AG09309 (cell line): Measurements from ENCODE around the gene OR52D1.

Source experiments
- DNase-seq: peaks from one replicate; pipeline ENCODE4 v3.0.0-alpha.2; 2010; ENCODE audit warnings: low read depth
- H3K4me3 ChIP-seq: 2 replicates; pipeline ENCODE4 v1.5.1; 2011; ENCODE audit warnings: mild to moderate bottlenecking, low read depth, low read length, moderate library complexity; ENCODE audit not compliant: control insufficient read depth
- TF ChIP-seq, protein P1 (sequence below): IDR thresholded peaks from 2 replicates; pipeline ENCODE4 v1.5.1; 2011; ENCODE audit warnings: mild to moderate bottlenecking, low read depth, low read length, inconsistent platforms; ENCODE audit not compliant: insufficient read depth, control insufficient read depth; ENCODE audit errors: missing control alignments

Gene OR52D1

DNA sequence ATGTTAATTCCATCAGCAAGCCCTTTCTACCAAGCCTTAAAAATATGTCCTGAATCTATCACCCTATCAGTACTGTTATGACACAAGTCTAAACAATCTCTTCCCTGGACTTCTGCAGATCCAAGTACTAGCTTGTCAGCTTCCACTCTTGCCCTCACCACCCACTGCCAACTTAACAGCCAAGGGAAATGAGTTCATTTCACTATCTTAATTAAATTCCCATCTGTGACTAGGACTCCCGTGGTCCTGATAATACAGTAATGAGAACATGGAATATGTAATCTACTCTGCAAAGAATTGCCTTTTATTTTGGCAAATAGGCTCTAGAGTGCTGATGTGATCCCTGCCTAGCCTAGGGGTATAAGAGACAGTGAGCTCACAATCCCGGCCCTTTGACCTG is 11.2 kb downstream of the OR52D1 start:
- H3K4me3 ChIP-seq, result no peak overlapping the region
- DNase-seq, result no peak
- TF ChIP-seq, protein P1, sequence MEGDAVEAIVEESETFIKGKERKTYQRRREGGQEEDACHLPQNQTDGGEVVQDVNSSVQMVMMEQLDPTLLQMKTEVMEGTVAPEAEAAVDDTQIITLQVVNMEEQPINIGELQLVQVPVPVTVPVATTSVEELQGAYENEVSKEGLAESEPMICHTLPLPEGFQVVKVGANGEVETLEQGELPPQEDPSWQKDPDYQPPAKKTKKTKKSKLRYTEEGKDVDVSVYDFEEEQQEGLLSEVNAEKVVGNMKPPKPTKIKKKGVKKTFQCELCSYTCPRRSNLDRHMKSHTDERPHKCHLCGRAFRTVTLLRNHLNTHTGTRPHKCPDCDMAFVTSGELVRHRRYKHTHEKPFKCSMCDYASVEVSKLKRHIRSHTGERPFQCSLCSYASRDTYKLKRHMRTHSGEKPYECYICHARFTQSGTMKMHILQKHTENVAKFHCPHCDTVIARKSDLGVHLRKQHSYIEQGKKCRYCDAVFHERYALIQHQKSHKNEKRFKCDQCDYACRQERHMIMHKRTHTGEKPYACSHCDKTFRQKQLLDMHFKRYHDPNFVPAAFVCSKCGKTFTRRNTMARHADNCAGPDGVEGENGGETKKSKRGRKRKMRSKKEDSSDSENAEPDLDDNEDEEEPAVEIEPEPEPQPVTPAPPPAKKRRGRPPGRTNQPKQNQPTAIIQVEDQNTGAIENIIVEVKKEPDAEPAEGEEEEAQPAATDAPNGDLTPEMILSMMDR, result no peak

DNA sequence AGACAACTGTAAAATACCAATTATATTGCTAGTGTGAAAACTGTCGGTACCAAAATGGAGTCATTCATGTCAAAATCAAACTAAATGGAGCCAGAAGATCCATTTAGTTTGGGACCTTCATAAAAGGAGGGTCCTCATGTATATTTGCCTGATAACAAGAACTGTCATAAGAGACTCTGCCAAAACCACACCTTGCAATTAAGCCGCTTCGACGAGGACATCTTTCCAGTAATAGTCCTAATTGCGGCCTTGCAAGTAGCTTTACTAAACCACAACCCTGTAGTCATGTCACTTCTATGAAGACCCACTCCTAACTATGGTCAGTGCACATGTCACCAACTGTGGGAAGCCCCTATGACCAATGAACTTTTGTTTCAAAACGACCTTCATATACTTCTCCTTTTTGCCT is 11.9 kb downstream of the OR52D1 start:
- TF ChIP-seq, protein P1, result no peak
- DNase-seq, result no peak
- no peak overlapping the region for H3K4me3 ChIP-seq

DNA sequence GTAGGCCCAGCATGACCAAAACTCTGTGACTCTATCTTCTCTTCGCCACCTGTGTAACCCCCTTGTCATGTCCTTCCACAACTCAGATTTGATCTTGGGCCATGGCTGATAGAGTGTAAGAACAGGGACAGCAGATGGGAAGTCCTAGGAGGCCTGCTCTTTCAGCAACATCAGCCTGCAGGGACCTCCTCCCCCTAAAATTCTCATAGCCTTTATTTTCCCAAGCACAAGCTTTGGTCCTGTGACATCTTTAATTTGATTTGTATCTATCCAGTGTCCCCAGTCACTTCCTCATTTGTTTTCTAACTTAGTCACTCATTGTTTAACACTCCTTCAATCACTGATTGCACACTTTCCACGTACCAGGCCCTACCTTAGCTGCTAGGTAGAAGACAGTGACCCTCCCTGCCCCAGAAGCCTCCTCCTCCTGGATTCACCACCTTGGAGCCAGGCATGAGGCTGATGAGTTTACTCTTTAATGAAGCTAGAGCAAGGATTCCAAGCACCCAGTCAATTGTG is 16.0 kb downstream of the OR52D1 start:
- no peak for DNase-seq
- no peak overlapping the region for H3K4me3 ChIP-seq
- TF ChIP-seq, protein P1, result no peak

DNA sequence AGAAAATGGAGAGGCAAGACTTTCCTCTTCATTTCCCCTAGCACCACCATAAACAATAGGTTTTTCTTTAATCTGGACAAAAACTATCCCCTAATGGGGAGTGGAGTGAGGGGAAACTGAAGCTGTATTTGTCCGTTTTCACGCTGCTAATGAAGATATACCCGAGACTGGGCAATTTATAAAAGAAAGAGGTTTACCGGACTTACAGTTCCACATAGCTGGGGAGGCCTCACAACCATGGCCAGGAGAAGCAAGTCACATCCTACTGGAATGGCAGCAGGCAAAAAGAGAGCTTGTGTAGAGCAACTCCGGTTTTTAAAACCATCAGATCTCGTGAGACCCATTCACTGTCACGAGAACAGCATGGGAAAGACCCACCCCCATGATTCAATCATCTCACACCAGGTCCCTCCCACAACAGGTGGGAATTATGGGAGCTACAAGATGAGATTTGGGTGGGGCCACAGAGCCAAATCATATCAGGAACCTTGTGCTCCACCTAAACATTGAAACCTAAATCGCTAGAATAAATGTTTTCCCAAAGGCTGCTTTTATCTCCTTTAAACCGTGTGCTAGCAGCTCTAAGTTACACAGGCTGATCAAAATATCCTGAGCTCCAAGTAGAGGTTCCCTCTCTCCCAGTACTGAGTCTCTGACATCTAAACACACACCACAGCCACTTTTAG is 17.0 kb downstream of the OR52D1 start:
- TF ChIP-seq, protein P1, result no peak
- no peak for DNase-seq
- no peak overlapping the region for H3K4me3 ChIP-seq

DNA sequence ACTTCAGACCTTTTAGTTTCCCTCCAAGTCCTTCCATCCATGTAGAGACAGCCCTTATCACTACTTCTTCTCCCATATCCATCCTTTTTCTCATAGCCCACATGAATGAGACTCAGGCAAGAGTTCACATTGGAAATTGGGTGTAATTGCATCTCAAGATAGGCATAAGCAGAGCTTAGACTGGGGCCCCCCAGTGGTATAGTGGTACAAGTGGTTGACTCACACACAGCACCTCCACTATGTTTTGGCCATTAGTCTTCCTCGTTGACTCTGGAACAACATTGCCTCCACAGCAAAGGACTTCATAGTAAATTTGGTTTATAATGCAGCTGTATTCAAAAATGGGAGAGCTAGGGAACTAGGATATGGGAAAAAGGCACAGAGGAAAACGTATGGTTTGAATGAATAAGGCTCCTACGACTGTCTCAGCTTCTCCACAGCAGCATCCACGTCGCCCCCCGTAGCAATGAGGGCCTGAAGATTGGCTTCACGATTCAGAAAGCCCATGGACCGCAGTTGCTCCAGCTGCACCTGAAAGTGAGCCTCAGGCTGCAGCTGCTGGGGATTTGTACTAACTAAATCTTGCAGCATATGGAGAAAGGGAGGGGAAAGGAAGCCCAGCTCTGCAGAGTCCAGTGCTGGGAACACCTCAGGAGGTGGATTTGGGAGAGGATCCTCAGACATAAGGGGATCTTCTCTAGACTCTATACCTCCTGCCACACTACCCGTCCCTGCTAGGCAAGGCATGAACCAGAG is 18.9 kb downstream of the OR52D1 start:
- TF ChIP-seq, protein P1, result no peak
- DNase-seq, result no peak
- H3K4me3 ChIP-seq, result no peak overlapping the region

DNA sequence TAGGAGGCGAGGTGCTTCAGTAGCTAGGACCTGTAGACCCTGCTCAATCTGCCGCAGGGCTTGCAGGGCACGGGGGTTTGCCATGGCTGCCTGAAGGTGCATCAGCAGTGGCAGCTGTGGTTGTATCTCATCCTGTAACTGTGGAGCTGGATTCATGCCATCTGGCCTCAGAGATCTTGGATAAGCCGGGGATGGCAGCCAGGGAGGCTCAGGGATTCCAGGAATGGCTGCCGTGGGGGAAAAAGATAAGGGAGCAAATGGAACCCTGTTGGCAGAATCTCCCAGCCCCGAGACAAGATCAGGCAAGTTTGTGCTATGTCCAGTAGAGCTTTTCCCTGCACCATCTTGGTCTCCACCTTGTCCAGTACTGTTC is 19.4 kb downstream of the OR52D1 start:
- no peak overlapping the region for H3K4me3 ChIP-seq
- TF ChIP-seq, protein P1, result no peak
- no peak for DNase-seq
